A549 (cell line): ENCODE results near the gene CPLANE2. TPM values are rescaled to one million over a fixed set of nuclear protein-coding genes. Genes with fewer than 3 reads are reported as not detected.

ENCODE experiments used
- ATAC-seq, 2 experiments: fragments of 200-7000 bp in 1 of 2; fragments of >200 bp in 1 of 2; cut with Nextera tagmentation in 1 of 2; cut with Tn5 transposase in 1 of 2; 3 replicates each; pipeline versions ENCODE4 v1.8.0 to v1.9.1; 2018 to 2020; ENCODE audit warnings: mild to moderate bottlenecking in 1 of 2, moderate library complexity in 1 of 2
- CTCF ChIA-PET: fragments of 300-600 bp; sonication (Branson Sonifier 250); formaldehyde crosslinking; extraction: SDS; loops from one replicate; lab custom pipeline; 2021; ENCODE audit warnings: antibody characterized with exemption, inconsistent platforms; lab: Yijun Ruan, JAX
- POLR2A ChIA-PET: fragments of 350-600 bp; formaldehyde crosslinking; extraction: SDS; loops from one replicate; lab custom pipeline; 2021; ENCODE audit warnings: antibody characterized with exemption, inconsistent platforms; lab: Yijun Ruan, JAX
- DNase-seq, 2 experiments: peaks; one replicate each; pipeline versions ENCODE4 v3.0.0 to v3.0.0-alpha.2; 2011 to 2016; ENCODE audit warnings: low read depth in 1 of 2, low spot score in 1 of 2
- FAIRE-seq: peaks from 2 replicates; lab custom pipeline; 2011; peaks lifted over from hg19 to GRCh38; lab: Jason Lieb, UNC
- H3K27ac ChIP-seq, 2 experiments: fragments of >200 bp; sonication (Bioruptor Twin); formaldehyde crosslinking; 3 replicates each; pipeline ENCODE4 v1.5.1; 2016 to 2017
- H3K4me1 ChIP-seq: fragments of >200 bp; sonication (Bioruptor Twin); formaldehyde crosslinking; 3 replicates; pipeline ENCODE4 v1.6.1; 2016
- H3K4me2 ChIP-seq: fragments of >200 bp; sonication (Bioruptor Twin); formaldehyde crosslinking; 3 replicates; pipeline ENCODE4 v1.6.1; 2016
- H3K4me3 ChIP-seq: fragments of >200 bp; sonication (Bioruptor Twin); formaldehyde crosslinking; 3 replicates; pipeline ENCODE4 v1.5.1; 2016
- H3K9me3 ChIP-seq: fragments of >200 bp; sonication (Bioruptor Twin); formaldehyde crosslinking; 3 replicates; pipeline ENCODE4 v1.6.1; 2016
- CHD2 ChIP-seq: fragments of 150-350 bp; IDR thresholded peaks from 2 replicates; pipeline ENCODE4 v1.6.1; 2014; ENCODE audit warnings: low read length; ENCODE audit not compliant: partially characterized antibody
- CTCF ChIP-seq: fragments of >200 bp; sonication (Bioruptor Twin); formaldehyde crosslinking; IDR thresholded peaks from 3 replicates; pipeline ENCODE4 v1.5.1; 2016
- EHF ChIP-seq: fragments of 250-450 bp; sonication (Bioruptor Pico); IDR thresholded peaks from 2 replicates; pipeline ENCODE4 v1.5.0; 2020; ENCODE audit warnings: mild to moderate bottlenecking
- ELK1 ChIP-seq: fragments of 150-350 bp; IDR thresholded peaks from 2 replicates; pipeline ENCODE4 v1.6.1; 2014; ENCODE audit warnings: low read depth, mild to moderate bottlenecking, low read length
- ESRRA ChIP-seq: fragments of 150-350 bp; IDR thresholded peaks from 2 replicates; pipeline ENCODE4 v1.6.1; 2014; ENCODE audit warnings: mild to moderate bottlenecking, low read length, borderline replicate concordance
- FOSL2 ChIP-seq, 2 experiments: fragments of 450-650 bp in 1 of 2; fragments of >200 bp in 1 of 2; sonication (Bioruptor Twin) in 1 of 2; formaldehyde crosslinking; IDR thresholded peaks; 2 replicates each; pipeline versions ENCODE4 v1.5.0 to v1.6.1; 2016 to 2020; ENCODE audit warnings: mild to moderate bottlenecking in 1 of 2, moderate library complexity in 1 of 2
- GATA3 ChIP-seq: IDR thresholded peaks from 2 replicates; pipeline ENCODE4 v1.6.1; 2012; ENCODE audit warnings: borderline replicate concordance
- HEYL ChIP-seq: fragments of 250-450 bp; sonication (Bioruptor Pico); IDR thresholded peaks from 2 replicates; pipeline ENCODE4 v1.8.0; 2021; ENCODE audit warnings: mild to moderate bottlenecking, moderate library complexity
- HOXA7 ChIP-seq: fragments of 250-450 bp; sonication (Bioruptor Pico); IDR thresholded peaks from 2 replicates; pipeline ENCODE4 v1.5.0; 2020; ENCODE audit warnings: mild to moderate bottlenecking, moderate library complexity
- KDM1A ChIP-seq: fragments of 200-600 bp; sonication (generic); IDR thresholded peaks from 2 replicates; pipeline ENCODE4 v1.6.1; 2016; ENCODE audit warnings: low read depth, mild to moderate bottlenecking
- KDM5A ChIP-seq: fragments of 200-600 bp; sonication (generic); IDR thresholded peaks from 2 replicates; pipeline ENCODE4 v1.6.1; 2016; ENCODE audit warnings: antibody characterized with exemption, mild to moderate bottlenecking
- NPAS2 ChIP-seq: fragments of 250-450 bp; sonication (Bioruptor Pico); IDR thresholded peaks from 2 replicates; pipeline ENCODE4 v1.8.0; 2022; ENCODE audit warnings: mild to moderate bottlenecking, moderate library complexity, borderline replicate concordance
- POLR2A ChIP-seq: IDR thresholded peaks from 2 replicates; pipeline ENCODE4 v1.6.1; 2012; ENCODE audit warnings: mild to moderate bottlenecking, low read length
- POLR2AphosphoS2 ChIP-seq: conservative IDR thresholded peaks from 2 replicates; pipeline ENCODE4 v1.6.1; 2012; ENCODE audit warnings: low read length, improper control_type of control experiment, inconsistent platforms
- RAD21 ChIP-seq, 2 experiments: fragments of >200 bp in 1 of 2; sonication (Bioruptor Twin) in 1 of 2; formaldehyde crosslinking in 1 of 2; IDR thresholded peaks in 1 of 2; conservative IDR thresholded peaks in 1 of 2; 2 replicates in 1 of 2; 3 replicates in 1 of 2; pipeline ENCODE4 v1.6.1; 2012 to 2018; ENCODE audit warnings: inconsistent platforms in 1 of 2
- RCOR1 ChIP-seq: fragments of 150-350 bp; IDR thresholded peaks from 2 replicates; pipeline ENCODE4 v1.6.1; 2014; ENCODE audit warnings: antibody characterized with exemption, low read length, low read depth
- RFX5 ChIP-seq: fragments of 450-650 bp; IDR thresholded peaks from 2 replicates; pipeline ENCODE4 v1.7.1; 2014; ENCODE audit warnings: antibody characterized with exemption, mild to moderate bottlenecking, moderate library complexity
- RNF2 ChIP-seq: fragments of 200-600 bp; sonication (generic); IDR thresholded peaks from 2 replicates; pipeline ENCODE4 v1.6.1; 2016; ENCODE audit warnings: low read depth, mild to moderate bottlenecking, antibody characterized with exemption, moderate library complexity, borderline replicate concordance
- SREBF2 ChIP-seq: fragments of 450-650 bp; IDR thresholded peaks from 2 replicates; pipeline ENCODE4 v1.6.1; 2014; ENCODE audit warnings: mild to moderate bottlenecking, moderate library complexity
- TP53 ChIP-seq: fragments of 250-450 bp; sonication (Bioruptor Pico); IDR thresholded peaks from 2 replicates; pipeline ENCODE4 v1.5.0; 2021; ENCODE audit warnings: mild to moderate bottlenecking, moderate library complexity
- ZC3H11A ChIP-seq: fragments of 450-650 bp; IDR thresholded peaks from 2 replicates; pipeline ENCODE4 v1.6.1; 2014; ENCODE audit warnings: antibody characterized with exemption, mild to moderate bottlenecking
- ZFP36 ChIP-seq: fragments of 450-650 bp; IDR thresholded peaks from 2 replicates; pipeline ENCODE4 v1.6.1; 2014; ENCODE audit warnings: borderline replicate concordance; ENCODE audit not compliant: partially characterized antibody
- ZNF302 ChIP-seq: fragments of 250-450 bp; sonication (Bioruptor Pico); IDR thresholded peaks from 2 replicates; pipeline ENCODE4 v1.9.0; 2021; ENCODE audit warnings: inconsistent platforms, mild to moderate bottlenecking, moderate library complexity
- ZSCAN20 ChIP-seq: fragments of 250-450 bp; sonication (Bioruptor Pico); IDR thresholded peaks from 2 replicates; pipeline ENCODE4 v1.8.0; 2022; ENCODE audit warnings: mild to moderate bottlenecking, moderate library complexity
- WGBS: methylation state at CpG from one replicate; pipeline ENCODE4 v1.1.6; 2017; ENCODE audit errors: missing lambda C conversion rate; 5-methylcytosine and 5-hydroxymethylcytosine counted together
- polyA plus RNA-seq, 4 experiments: library from polyadenylated mRNA; depleted of rRNA in 3 of 4; stranded (reverse); fragments of >200 nt; fragmentation: RNase III in 1 of 4; extraction: RNeasy Plus Mini Kit Qiagen cat#74134 plus additional on column Dnase treatment in 1 of 4; gene quantifications; 2 replicates in 3 of 4; 3 replicates in 1 of 4; pipeline ENCODE4 v1.2.3, GENCODE V29; 2011 to 2017
- TF ChIP-seq, protein P1 (sequence below): IDR thresholded peaks from 2 replicates; pipeline ENCODE4 v1.6.1; 2012
- TF ChIP-seq, protein P2 (sequence below): fragments of >200 bp; sonication (Bioruptor Twin); formaldehyde crosslinking; IDR thresholded peaks from 3 replicates; pipeline ENCODE4 v1.6.1; 2016

The CPLANE2 gene
- polyA plus RNA-seq, 2 of the 4 experiments (the other 2 are of a cell fraction) = 2.4 to 3.7 TPM

DNA sequence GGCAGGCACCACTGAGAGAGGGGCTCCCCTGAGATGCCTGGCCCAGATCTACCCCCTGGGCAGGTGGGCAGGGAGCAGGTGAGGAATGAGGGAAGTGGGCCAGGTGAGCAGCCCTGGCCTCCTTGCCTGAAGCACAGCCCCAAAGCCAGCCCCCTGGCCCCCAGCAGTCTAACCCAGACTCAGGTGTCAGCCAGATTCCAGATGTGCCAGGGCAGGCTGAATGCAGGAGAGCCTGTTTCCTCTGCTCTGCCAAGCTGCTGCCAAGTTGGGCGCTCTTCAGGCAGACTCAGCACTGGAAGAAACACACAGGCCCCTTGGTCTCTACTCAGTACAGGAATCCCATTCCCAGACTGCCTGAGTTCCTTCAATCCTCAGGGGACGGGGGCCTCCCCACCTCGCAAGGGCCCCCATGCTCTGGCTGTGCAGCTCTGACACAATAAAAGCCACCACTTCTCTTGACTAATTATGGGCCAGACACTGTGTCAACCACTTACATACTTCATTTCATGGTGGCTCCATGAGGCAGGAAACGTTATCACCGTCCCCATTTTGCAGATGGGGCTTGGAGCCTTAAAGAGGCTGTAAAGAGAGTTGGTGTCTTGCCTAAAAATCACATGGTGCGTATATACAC lies 45.0 kb downstream of the CPLANE2 start:
- Histone ChIP-seq H3K9me3 (no peaks in the 10 kb centered on the region), H3K4me1 (peaks cover 41% of the 10 kb centered on the region), H3K4me2 (no peak overlapping the region), H3K27ac (peak overlapping the region in 1 of 2 experiments; percentile 93; a peak in 3 of 6 replicates), H3K4me3 (no peak overlapping the region)
- FAIRE-seq = no peak
- POLR2A ChIA-PET = interaction anchor here (0.5 kb wide), 1 partner anchor 29 kb away, joined by 3 read pairs; no protein-coding TSS in a partner anchor
- DNase-seq = no peak
- ATAC-seq = no peak
- no peak for TF ChIP-seq RNF2
- TF ChIP-seq TP53 = no peak
- no peak for TF ChIP-seq POLR2A
- TF ChIP-seq ZC3H11A = no peak
- TF ChIP-seq ELK1 = no peak
- no peak for TF ChIP-seq RCOR1
- TF ChIP-seq KDM1A = no peak
- TF ChIP-seq HEYL (CRISPR knock-in tag) = no peak
- no peak for TF ChIP-seq ZSCAN20 (CRISPR knock-in tag)
- TF ChIP-seq EHF (CRISPR knock-in tag) = no peak
- no peak for TF ChIP-seq GATA3
- no peak for TF ChIP-seq ZFP36
- no peak for TF ChIP-seq ZNF302 (CRISPR knock-in tag)
- no peak for TF ChIP-seq SREBF2
- no peak for TF ChIP-seq CHD2
- no peak for TF ChIP-seq NPAS2 (CRISPR knock-in tag)
- TF ChIP-seq CTCF = no peak
- no peak for TF ChIP-seq POLR2AphosphoS2
- TF ChIP-seq, protein P1, sequence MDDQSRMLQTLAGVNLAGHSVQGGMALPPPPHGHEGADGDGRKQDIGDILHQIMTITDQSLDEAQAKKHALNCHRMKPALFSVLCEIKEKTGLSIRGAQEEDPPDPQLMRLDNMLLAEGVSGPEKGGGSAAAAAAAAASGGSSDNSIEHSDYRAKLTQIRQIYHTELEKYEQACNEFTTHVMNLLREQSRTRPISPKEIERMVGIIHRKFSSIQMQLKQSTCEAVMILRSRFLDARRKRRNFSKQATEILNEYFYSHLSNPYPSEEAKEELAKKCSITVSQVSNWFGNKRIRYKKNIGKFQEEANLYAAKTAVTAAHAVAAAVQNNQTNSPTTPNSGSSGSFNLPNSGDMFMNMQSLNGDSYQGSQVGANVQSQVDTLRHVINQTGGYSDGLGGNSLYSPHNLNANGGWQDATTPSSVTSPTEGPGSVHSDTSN = no peak
- TF ChIP-seq KDM5A = no peak
- CTCF ChIA-PET = interaction anchor here (1.1 to 14.7 kb wide), 5 partner anchors 12 to 183 kb away, joined by 3 to 318 read pairs (median 26); partner anchors contain the start of gene EPHA2
- WGBS = 90% methylated on average over 6 of the region's 6 CpGs

DNA sequence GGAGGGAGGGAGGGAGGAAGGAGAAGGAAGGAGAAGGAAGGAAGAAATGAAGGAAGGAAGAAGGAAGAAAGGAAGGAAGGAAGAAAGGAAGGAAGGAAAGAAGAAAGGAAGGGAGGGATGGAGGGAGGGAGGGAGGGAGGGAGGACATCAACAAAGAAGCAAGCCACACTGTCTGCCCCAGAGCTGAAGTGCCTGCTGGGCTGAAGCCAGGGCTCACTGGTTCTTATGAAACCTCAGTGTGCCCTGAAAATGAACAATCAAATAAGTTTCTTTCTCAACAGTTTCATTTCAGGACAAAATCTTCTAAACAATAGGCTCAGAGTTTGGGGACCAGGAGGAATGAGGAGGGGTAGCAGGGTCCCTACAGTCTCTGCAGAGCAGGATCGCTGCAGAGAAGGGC lies 45.7 kb downstream of the CPLANE2 start:
- no peak for DNase-seq
- ChIA-PET CTCF (interaction anchor here (0.6 to 14.7 kb wide), 6 partner anchors 9 to 111 kb away, joined by 3 to 318 read pairs (median 16); partner anchors contain the start of gene EPHA2), POLR2A (interaction anchor here (0.5 kb wide), 1 partner anchor 29 kb away, joined by 3 read pairs; no protein-coding TSS in a partner anchor)
- peaks cover 47% of the 10 kb centered on the region for H3K4me1 ChIP-seq
- H3K4me2 ChIP-seq = no peak overlapping the region
- no peak for FAIRE-seq
- no peak overlapping the region for H3K4me3 ChIP-seq
- ATAC-seq = no peak
- H3K27ac ChIP-seq = peak overlapping the region in 1 of 2 experiments; percentile 93; a peak in 4 of 6 replicates
- WGBS = 80% methylated on average over 1 of the region's 1 CpG
- TF ChIP-seq ESRRA (no peak), GATA3 (no peak), RAD21 (conservative IDR thresholded peaks at IDR 0.05 in 1 of 2, IDR thresholded peaks at IDR 0.05 in 1 of 2) (no peak), ZC3H11A (no peak), HOXA7 (CRISPR knock-in tag) (no peak), RFX5 (no peak), KDM1A (no peak), KDM5A (no peak), FOSL2 (IDR thresholded peaks at IDR 0.05) (no peak), FOSL2 (CRISPR knock-in tag; IDR thresholded peaks at IDR 0.05) (no peak)
- TF ChIP-seq, protein P2, sequence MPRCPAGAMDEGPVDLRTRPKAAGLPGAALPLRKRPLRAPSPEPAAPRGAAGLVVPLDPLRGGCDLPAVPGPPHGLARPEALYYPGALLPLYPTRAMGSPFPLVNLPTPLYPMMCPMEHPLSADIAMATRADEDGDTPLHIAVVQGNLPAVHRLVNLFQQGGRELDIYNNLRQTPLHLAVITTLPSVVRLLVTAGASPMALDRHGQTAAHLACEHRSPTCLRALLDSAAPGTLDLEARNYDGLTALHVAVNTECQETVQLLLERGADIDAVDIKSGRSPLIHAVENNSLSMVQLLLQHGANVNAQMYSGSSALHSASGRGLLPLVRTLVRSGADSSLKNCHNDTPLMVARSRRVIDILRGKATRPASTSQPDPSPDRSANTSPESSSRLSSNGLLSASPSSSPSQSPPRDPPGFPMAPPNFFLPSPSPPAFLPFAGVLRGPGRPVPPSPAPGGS = no peak
- no peaks in the 10 kb centered on the region for H3K9me3 ChIP-seq
